OCI-LY7 (cell line): ENCODE results near the gene NXN.

ENCODE experiments used
- EZH2phosphoT487 ChIP-seq: fragments of 200-600 bp; sonication (generic); IDR thresholded peaks from 2 replicates; pipeline ENCODE4 v1.6.1; 2018; ENCODE audit warnings: low read depth, borderline replicate concordance, mild to moderate bottlenecking, mixed run types, antibody characterized with exemption, low read length, moderate library complexity, mixed read lengths
- TF ChIP-seq, protein P1 (sequence below): fragments of 200-600 bp; sonication (generic); conservative IDR thresholded peaks from 2 replicates; pipeline ENCODE4 v1.5.1; 2014; ENCODE audit warnings: mild to moderate bottlenecking, antibody characterized with exemption, low read length, moderate library complexity, mixed read lengths

DNA sequence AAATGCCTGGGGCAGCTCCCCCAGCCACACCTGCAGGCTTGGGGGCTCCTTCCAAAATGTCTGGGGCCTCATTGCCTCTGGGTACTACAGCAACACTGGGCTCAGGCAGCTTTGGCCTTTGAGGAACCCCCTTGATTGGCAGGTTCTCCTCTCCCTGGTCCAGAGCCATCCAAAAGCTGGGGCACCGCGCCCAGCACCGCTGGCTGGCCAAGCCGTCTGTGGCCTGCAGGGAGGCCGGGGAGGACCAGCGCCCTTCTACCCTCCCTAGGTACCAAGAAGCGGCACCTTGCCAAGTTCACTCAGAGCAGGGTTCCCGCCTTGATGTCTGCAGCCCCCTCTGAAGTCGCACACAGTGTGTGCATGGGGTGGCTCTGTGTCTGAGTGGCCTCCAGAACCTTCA, 47.5 kb upstream of the NXN start:
- TF ChIP-seq, protein P1, sequence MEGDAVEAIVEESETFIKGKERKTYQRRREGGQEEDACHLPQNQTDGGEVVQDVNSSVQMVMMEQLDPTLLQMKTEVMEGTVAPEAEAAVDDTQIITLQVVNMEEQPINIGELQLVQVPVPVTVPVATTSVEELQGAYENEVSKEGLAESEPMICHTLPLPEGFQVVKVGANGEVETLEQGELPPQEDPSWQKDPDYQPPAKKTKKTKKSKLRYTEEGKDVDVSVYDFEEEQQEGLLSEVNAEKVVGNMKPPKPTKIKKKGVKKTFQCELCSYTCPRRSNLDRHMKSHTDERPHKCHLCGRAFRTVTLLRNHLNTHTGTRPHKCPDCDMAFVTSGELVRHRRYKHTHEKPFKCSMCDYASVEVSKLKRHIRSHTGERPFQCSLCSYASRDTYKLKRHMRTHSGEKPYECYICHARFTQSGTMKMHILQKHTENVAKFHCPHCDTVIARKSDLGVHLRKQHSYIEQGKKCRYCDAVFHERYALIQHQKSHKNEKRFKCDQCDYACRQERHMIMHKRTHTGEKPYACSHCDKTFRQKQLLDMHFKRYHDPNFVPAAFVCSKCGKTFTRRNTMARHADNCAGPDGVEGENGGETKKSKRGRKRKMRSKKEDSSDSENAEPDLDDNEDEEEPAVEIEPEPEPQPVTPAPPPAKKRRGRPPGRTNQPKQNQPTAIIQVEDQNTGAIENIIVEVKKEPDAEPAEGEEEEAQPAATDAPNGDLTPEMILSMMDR, result no peak
- no peak for TF ChIP-seq EZH2phosphoT487
